Measurements from ENCODE around the gene DDX39A. TPM values are rescaled to one million over a fixed set of nuclear protein-coding genes. Genes with fewer than 3 reads are reported as not detected.
A peak's percentile ranks its signal among the peaks of the same experiment; 100 is the strongest.
"Not testable (repeated sequence)": the region's sequence is repeated elsewhere in the genome, so short reads cannot be mapped to it uniquely, and the experiment has no call there.

The DDX39A gene
- polyA plus RNA-seq, 1 donor from 2014 or later, result 76.4 TPM

- Histone ChIP-seq H3K27ac (ENCODE audit: low read length) (no peak overlapping the region), H3K79me2 (replicated peaks; ENCODE audit: insufficient read depth, low read length) (no peaks in the 10 kb centered on the region), H3K36me3 (ENCODE audit: insufficient read depth, low read length) (no peaks in the 10 kb centered on the region), H3K4me2 (ENCODE audit: low read length) (no peak overlapping the region), H3K27me3 (ENCODE audit: insufficient read depth, low read depth, low read length) (no peaks in the 10 kb centered on the region), H3K9ac (ENCODE audit: low read length) (peak overlapping the region; percentile 31), H3K4me3 (ENCODE audit: low read length) (peak overlapping the region; percentile 73), H4K20me1 (ENCODE audit: insufficient read depth) (no peaks in the 10 kb centered on the region), H3K9me2 (ENCODE audit: insufficient read depth, low read length) (no peaks in the 10 kb centered on the region), H3F3A (ENCODE audit: insufficient read depth, low read length, poor library complexity, severe bottlenecking) (no peaks in the 10 kb centered on the region), H2AFZ (ENCODE audit: low read depth, low read length) (peak overlapping the region; percentile 15), H3K9me3 (ENCODE audit: low read length) (no peaks in the 10 kb centered on the region)
- no peak for TF ChIP-seq TAF1 (IDR thresholded peaks at IDR 0.05; ENCODE audit: low read depth)
- no peak for TF ChIP-seq CTCF (IDR thresholded peaks at IDR 0.05; ENCODE audit: poor library complexity, severe bottlenecking)
- TF ChIP-seq EP300 (conservative IDR thresholded peaks at IDR 0.05; ENCODE audit: poor library complexity, severe bottlenecking), result no peak
- TF ChIP-seq POLR2AphosphoS5 (IDR thresholded peaks at IDR 0.05), result no peak
- TF ChIP-seq EZH2 (IDR thresholded peaks at IDR 0.05; ENCODE audit: borderline replicate concordance, insufficient read depth, low read length, poor library complexity, severe bottlenecking), result no peak
- no peak for TF ChIP-seq REST (IDR thresholded peaks at IDR 0.05; ENCODE audit: borderline replicate concordance)
Measured at GRCh38 chr19:14405380-14405757, 13.8 kb downstream of the DDX39A start.

GRCh38 chr19:14404312-14404711 is 14.8 kb downstream of the DDX39A start:
- Histone ChIP-seq H3K4me2 (ENCODE audit: low read length) (no peak overlapping the region), H3K36me3 (ENCODE audit: insufficient read depth, low read length) (no peaks in the 10 kb centered on the region), H3K27me3 (ENCODE audit: insufficient read depth, low read depth, low read length) (no peaks in the 10 kb centered on the region), H3K9ac (ENCODE audit: low read length) (no peak overlapping the region), H2AFZ (ENCODE audit: low read depth, low read length) (no peak overlapping the region), H4K20me1 (ENCODE audit: insufficient read depth) (no peaks in the 10 kb centered on the region), H3K27ac (ENCODE audit: low read length) (no peak overlapping the region), H3K9me3 (ENCODE audit: low read length) (no peaks in the 10 kb centered on the region), H3K9me2 (ENCODE audit: insufficient read depth, low read length) (no peaks in the 10 kb centered on the region), H3F3A (ENCODE audit: insufficient read depth, low read length, poor library complexity, severe bottlenecking) (no peaks in the 10 kb centered on the region), H3K4me3 (ENCODE audit: low read length) (no peak overlapping the region), H3K79me2 (replicated peaks; ENCODE audit: insufficient read depth, low read length) (no peaks in the 10 kb centered on the region)
- no peak for TF ChIP-seq CTCF (IDR thresholded peaks at IDR 0.05; ENCODE audit: poor library complexity, severe bottlenecking)
- no peak for TF ChIP-seq TAF1 (IDR thresholded peaks at IDR 0.05; ENCODE audit: low read depth)
- no peak for TF ChIP-seq EP300 (conservative IDR thresholded peaks at IDR 0.05; ENCODE audit: poor library complexity, severe bottlenecking)
- no peak for TF ChIP-seq RAD21 (conservative IDR thresholded peaks at IDR 0.05)
- TF ChIP-seq REST (IDR thresholded peaks at IDR 0.05; ENCODE audit: borderline replicate concordance), result no peak

- not testable (repeated sequence) for H3K36me3 ChIP-seq (ENCODE audit: insufficient read depth, low read length); H3K9me2 ChIP-seq (ENCODE audit: insufficient read depth, low read length); H3K4me3 ChIP-seq (ENCODE audit: low read length); H3F3A ChIP-seq (ENCODE audit: insufficient read depth, low read length, poor library complexity, severe bottlenecking); H3K27ac ChIP-seq (ENCODE audit: low read length); H3K27me3 ChIP-seq (ENCODE audit: insufficient read depth, low read depth, low read length); H4K20me1 ChIP-seq (ENCODE audit: insufficient read depth); H3K9ac ChIP-seq (ENCODE audit: low read length); H2AFZ ChIP-seq (ENCODE audit: low read depth, low read length); H3K9me3 ChIP-seq (ENCODE audit: low read length); H3K4me2 ChIP-seq (ENCODE audit: low read length); H3K79me2 ChIP-seq (replicated peaks; ENCODE audit: insufficient read depth, low read length)
Measured at GRCh38 chr19:14403145-14403930, 15.8 kb downstream of the DDX39A start.
